ENCODE measurements around the gene PPP3CA. TPM values are rescaled to one million over a fixed set of nuclear protein-coding genes. Genes with fewer than 3 reads are reported as not detected.

PPP3CA gene
- total and polyA plus RNA-seq, 2 experiments from 2014 or later: 27.0 to 45.2 TPM

DNA sequence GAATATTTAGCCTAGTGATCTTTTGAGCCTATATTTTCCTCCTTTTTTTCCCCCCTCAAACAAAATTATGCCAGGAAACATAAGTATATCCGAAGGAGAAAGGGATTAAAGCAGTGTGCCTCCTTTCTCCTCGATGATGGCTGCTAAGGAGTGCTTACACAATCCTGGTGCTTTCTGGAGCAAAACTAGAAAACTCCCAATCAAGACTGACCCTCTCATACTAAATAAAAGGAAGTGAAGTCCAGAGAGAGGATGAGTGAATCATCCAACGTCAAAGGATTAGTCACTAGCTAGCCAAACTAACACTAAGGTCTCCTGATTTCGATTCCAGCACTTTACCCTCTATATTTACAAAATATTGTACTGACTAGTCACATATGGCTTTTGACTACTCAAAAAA is 146.8 kb downstream of the PPP3CA start:
- DNase-seq (ENCODE audit: low spot score) (no peak), ATAC-seq (no peak)
- Mint-ChIP-seq H3K27ac (0 out of 2 replicates have a peak overlapping the region, but pooled peaks have one; percentile 53), H3K4me3 (no peak overlapping the region), H3K4me1 (peaks cover 25% of the 10 kb centered on the region), H3K9me3 (no peaks in the 10 kb centered on the region), H3K36me3 (ENCODE audit: low read depth) (no peaks in the 10 kb centered on the region), H3K27me3 (ENCODE audit: insufficient read depth, low read depth, poor library complexity) (no peaks in the 10 kb centered on the region)
- Histone ChIP-seq H3K4me1 (ENCODE audit: insufficient read depth) (0 out of 2 replicates have a peak, but pooled peaks cover 4% of the 10 kb centered on the region), H3F3A (replicated peaks; ENCODE audit: low read depth) (no peaks in the 10 kb centered on the region), H4K20me1 (replicated peaks; ENCODE audit: insufficient read depth) (no peaks in the 10 kb centered on the region), H3K4me2 (no peak overlapping the region), H3K9me2 (ENCODE audit: insufficient read depth) (no peaks in the 10 kb centered on the region), H3K27me3 (ENCODE audit: insufficient read depth) (no peaks in the 10 kb centered on the region), H3K4me3 (no peak overlapping the region), H3K79me2 (replicated peaks; ENCODE audit: insufficient read depth) (peaks cover 10% of the 10 kb centered on the region; the same call in 1 of the 2 replicates), H3K36me3 (ENCODE audit: insufficient read depth) (no peaks in the 10 kb centered on the region), H3K27ac (ENCODE audit: low read depth) (no peak overlapping the region), H2AFZ (no peak overlapping the region)
- no peak for TF ChIP-seq CREB1 (CRISPR knock-in tag; IDR thresholded peaks at IDR 0.05; ENCODE audit: low read depth)
- TF ChIP-seq ZNF114 (CRISPR knock-in tag; IDR thresholded peaks at IDR 0.05): no peak
- TF ChIP-seq, protein P1, sequence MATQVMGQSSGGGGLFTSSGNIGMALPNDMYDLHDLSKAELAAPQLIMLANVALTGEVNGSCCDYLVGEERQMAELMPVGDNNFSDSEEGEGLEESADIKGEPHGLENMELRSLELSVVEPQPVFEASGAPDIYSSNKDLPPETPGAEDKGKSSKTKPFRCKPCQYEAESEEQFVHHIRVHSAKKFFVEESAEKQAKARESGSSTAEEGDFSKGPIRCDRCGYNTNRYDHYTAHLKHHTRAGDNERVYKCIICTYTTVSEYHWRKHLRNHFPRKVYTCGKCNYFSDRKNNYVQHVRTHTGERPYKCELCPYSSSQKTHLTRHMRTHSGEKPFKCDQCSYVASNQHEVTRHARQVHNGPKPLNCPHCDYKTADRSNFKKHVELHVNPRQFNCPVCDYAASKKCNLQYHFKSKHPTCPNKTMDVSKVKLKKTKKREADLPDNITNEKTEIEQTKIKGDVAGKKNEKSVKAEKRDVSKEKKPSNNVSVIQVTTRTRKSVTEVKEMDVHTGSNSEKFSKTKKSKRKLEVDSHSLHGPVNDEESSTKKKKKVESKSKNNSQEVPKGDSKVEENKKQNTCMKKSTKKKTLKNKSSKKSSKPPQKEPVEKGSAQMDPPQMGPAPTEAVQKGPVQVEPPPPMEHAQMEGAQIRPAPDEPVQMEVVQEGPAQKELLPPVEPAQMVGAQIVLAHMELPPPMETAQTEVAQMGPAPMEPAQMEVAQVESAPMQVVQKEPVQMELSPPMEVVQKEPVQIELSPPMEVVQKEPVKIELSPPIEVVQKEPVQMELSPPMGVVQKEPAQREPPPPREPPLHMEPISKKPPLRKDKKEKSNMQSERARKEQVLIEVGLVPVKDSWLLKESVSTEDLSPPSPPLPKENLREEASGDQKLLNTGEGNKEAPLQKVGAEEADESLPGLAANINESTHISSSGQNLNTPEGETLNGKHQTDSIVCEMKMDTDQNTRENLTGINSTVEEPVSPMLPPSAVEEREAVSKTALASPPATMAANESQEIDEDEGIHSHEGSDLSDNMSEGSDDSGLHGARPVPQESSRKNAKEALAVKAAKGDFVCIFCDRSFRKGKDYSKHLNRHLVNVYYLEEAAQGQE (IDR thresholded peaks at IDR 0.05; ENCODE audit: unreplicated experiment): no peak
- TF ChIP-seq CTCF (conservative IDR thresholded peaks at IDR 0.05; ENCODE audit: low read depth in 2 of 2): no peak
- TF ChIP-seq POLR2AphosphoS5 (IDR thresholded peaks at IDR 0.05; ENCODE audit: low read depth): no peak
- no peak for TF ChIP-seq STAT1 (IDR thresholded peaks at IDR 0.05; ENCODE audit: unreplicated experiment)
- no peak for TF ChIP-seq EZH2 (IDR thresholded peaks at IDR 0.05; ENCODE audit: low read depth, unreplicated experiment)
- no peak for TF ChIP-seq ZNF331 (CRISPR knock-in tag; IDR thresholded peaks at IDR 0.05; ENCODE audit: low read depth)
- TF ChIP-seq ETS1 (IDR thresholded peaks at IDR 0.05): no peak
- TF ChIP-seq JUNB (IDR thresholded peaks at IDR 0.05; ENCODE audit: unreplicated experiment): no peak
- TF ChIP-seq NANOG (IDR thresholded peaks at IDR 0.05; ENCODE audit: borderline replicate concordance): no peak
